Measurements from ENCODE around the gene SPDYC. TPM values are rescaled to one million over a fixed set of nuclear protein-coding genes. Genes with fewer than 3 reads are reported as not detected.

Gene SPDYC
- polyA plus RNA-seq, 3 donors = 0.64 TPM; not detected in 2

- peaks cover 8 to 10% of the 10 kb centered on the region in 2 donors for H3K4me1 ChIP-seq (ENCODE audit: control insufficient read depth in 1 of 2, insufficient read depth in 2 of 2, low read length in 2 of 2)
- no peak overlapping the region for H3K9ac ChIP-seq (ENCODE audit: insufficient read depth, low read length, poor library complexity, severe bottlenecking)
- H3K36me3 ChIP-seq (replicated peaks in 1 of 2; ENCODE audit: control insufficient read depth in 1 of 2, insufficient read depth in 2 of 2, low read length in 2 of 2) = peaks cover 70 to 75% of the 10 kb centered on the region in 2 donors
- H3K4me3 ChIP-seq (replicated peaks in 1 of 3; ENCODE audit: low read depth in 2 of 3, low read length in 3 of 3) = no peak overlapping the region
- TF ChIP-seq, protein P1, sequence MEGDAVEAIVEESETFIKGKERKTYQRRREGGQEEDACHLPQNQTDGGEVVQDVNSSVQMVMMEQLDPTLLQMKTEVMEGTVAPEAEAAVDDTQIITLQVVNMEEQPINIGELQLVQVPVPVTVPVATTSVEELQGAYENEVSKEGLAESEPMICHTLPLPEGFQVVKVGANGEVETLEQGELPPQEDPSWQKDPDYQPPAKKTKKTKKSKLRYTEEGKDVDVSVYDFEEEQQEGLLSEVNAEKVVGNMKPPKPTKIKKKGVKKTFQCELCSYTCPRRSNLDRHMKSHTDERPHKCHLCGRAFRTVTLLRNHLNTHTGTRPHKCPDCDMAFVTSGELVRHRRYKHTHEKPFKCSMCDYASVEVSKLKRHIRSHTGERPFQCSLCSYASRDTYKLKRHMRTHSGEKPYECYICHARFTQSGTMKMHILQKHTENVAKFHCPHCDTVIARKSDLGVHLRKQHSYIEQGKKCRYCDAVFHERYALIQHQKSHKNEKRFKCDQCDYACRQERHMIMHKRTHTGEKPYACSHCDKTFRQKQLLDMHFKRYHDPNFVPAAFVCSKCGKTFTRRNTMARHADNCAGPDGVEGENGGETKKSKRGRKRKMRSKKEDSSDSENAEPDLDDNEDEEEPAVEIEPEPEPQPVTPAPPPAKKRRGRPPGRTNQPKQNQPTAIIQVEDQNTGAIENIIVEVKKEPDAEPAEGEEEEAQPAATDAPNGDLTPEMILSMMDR (IDR thresholded peaks at IDR 0.05) = no peak
- 95% methylated on average over 3 of the region's 6 CpGs for WGBS (ENCODE audit: insufficient coverage)
- DNase-seq = no peak
- peaks cover 42% of the 10 kb centered on the region for H3K79me2 ChIP-seq (ENCODE audit: insufficient read depth, low read length)
- H3K27ac ChIP-seq (ENCODE audit: low read depth in 1 of 2, low read length in 2 of 2) = no peak overlapping the region
- Mint-ChIP-seq H3K4me3 (no peak overlapping the region), H3K9me3 (no peaks in the 10 kb centered on the region), H3K27ac (peak overlapping the region in 2 of 7 donors; percentile 7 to 11), H3K27me3 (ENCODE audit: low read depth in 3 of 3) (peaks cover 0 to 2% (median 0%) of the 10 kb centered on the region in 3 donors), H3K4me1 (no peaks in the 10 kb centered on the region), H3K36me3 (peaks cover 62 to 77% of the 10 kb centered on the region in 2 donors)
- H3K27me3 ChIP-seq (ENCODE audit: control insufficient read depth in 2 of 2, insufficient read depth in 2 of 2, low read length in 2 of 2) = no peaks in the 10 kb centered on the region
- H4K20me1 ChIP-seq (ENCODE audit: insufficient read depth, low read length) = peaks cover 38% of the 10 kb centered on the region
- H2AFZ ChIP-seq (ENCODE audit: insufficient read depth, low read depth, low read length, poor library complexity, severe bottlenecking) = no peak overlapping the region
- intact Hi-C loops (cut with micrococcal nuclease) = no loop called here
- no peak overlapping the region for H3K4me2 ChIP-seq (replicated peaks; ENCODE audit: extremely low read depth, low read length, poor library complexity, severe bottlenecking)
- H3K9me3 ChIP-seq (replicated peaks in 1 of 2; ENCODE audit: control insufficient read depth in 1 of 2, insufficient read depth in 1 of 2, low read length in 2 of 2) = no peaks in the 10 kb centered on the region
Measured at GRCh38 chr11:65126624-65127274, 43.3 kb upstream of the SPDYC start.

DNA sequence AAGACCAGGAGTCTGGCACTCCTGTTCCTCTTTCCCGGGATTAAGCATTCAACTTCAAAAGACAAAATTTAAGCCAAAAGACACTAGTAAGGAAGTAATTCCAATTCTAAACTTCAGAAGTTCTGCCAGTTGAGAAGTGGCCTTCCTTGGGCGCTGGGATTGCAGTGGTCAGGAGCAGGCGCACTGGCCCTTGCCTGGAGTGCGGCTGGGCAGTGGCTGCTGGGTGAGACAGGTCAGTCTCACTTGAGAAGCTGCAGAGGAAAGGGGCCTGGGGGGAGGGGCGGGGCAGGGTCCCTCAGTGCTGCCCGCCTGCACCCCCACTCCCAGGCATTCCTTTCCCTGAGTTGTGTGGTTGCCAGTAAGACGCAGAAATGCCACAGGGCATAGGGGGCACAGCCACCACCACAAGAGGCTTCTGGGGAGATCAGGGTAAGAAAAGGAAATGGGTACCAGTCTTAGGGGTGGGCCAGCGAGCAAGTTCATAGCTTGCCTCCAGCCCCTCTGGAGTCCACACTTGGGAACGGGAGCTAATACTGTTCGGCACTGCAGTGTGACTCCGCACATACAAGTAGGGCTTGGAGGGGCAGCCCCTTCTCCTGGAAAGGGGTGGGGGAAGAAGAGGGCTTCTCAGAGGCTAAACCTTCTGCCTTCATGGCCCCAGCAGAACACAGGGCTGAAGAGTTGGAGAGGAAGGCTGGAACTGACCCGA lies 42.4 kb upstream of the SPDYC start:
- H3K4me1 Mint-ChIP-seq = peaks cover 8% of the 10 kb centered on the region
- Histone ChIP-seq H3K4me2 (replicated peaks; ENCODE audit: extremely low read depth, low read length, poor library complexity, severe bottlenecking) (no peak overlapping the region), H3K9ac (ENCODE audit: insufficient read depth, low read length, poor library complexity, severe bottlenecking) (no peak overlapping the region), H3K79me2 (ENCODE audit: insufficient read depth, low read length) (peaks cover 43% of the 10 kb centered on the region), H3K27me3 (ENCODE audit: control insufficient read depth in 2 of 2, insufficient read depth in 2 of 2, low read length in 2 of 2) (no peaks in the 10 kb centered on the region), H3K27ac (ENCODE audit: low read depth in 1 of 2, low read length in 2 of 2) (no peak overlapping the region), H3K36me3 (replicated peaks in 1 of 2; ENCODE audit: control insufficient read depth in 1 of 2, insufficient read depth in 2 of 2, low read length in 2 of 2) (peaks cover 76 to 84% of the 10 kb centered on the region in 2 donors), H3K4me1 (ENCODE audit: control insufficient read depth in 1 of 2, insufficient read depth in 2 of 2, low read length in 2 of 2) (peaks cover 12 to 14% of the 10 kb centered on the region in 2 donors), H4K20me1 (ENCODE audit: insufficient read depth, low read length) (peaks cover 47% of the 10 kb centered on the region), H3K4me3 (replicated peaks in 1 of 3; ENCODE audit: low read depth in 2 of 3, low read length in 3 of 3) (no peak overlapping the region), H3K9me3 (replicated peaks in 1 of 2; ENCODE audit: control insufficient read depth in 1 of 2, insufficient read depth in 1 of 2, low read length in 2 of 2) (no peaks in the 10 kb centered on the region), H2AFZ (ENCODE audit: insufficient read depth, low read depth, low read length, poor library complexity, severe bottlenecking) (no peak overlapping the region)
- 96% methylated on average over 6 of the region's 12 CpGs for WGBS (ENCODE audit: insufficient coverage)
- peaks cover 67 to 86% of the 10 kb centered on the region in 2 donors for H3K36me3 Mint-ChIP-seq
- H3K9me3 Mint-ChIP-seq = no peaks in the 10 kb centered on the region
- no peak for DNase-seq
- no peak overlapping the region for H3K4me3 Mint-ChIP-seq
- intact Hi-C loops (cut with micrococcal nuclease) = no loop called here
- H3K27ac Mint-ChIP-seq = peak overlapping the region in 2 of 7 donors; percentile 37
- H3K27me3 Mint-ChIP-seq (ENCODE audit: low read depth in 3 of 3) = peaks cover 0 to 2% (median 0%) of the 10 kb centered on the region in 3 donors
- TF ChIP-seq, protein P1 (IDR thresholded peaks at IDR 0.05) = no peak
